GM18505 (cell line): ENCODE data around the gene CTDSP2.

ENCODE experiments used
- ATAC-seq: cut with Tn5 transposase; IDR thresholded peaks from one replicate; pipeline ENCODE4 v1.9.1; 2021; ENCODE audit not compliant: unreplicated experiment
- POLR2A ChIP-seq: IDR thresholded peaks from 4 replicates; pipeline ENCODE4 v1.6.1; 2011; ENCODE audit warnings: borderline replicate concordance; ENCODE audit not compliant: insufficient read depth, insufficient read length; ENCODE audit errors: extremely low read depth

Gene CTDSP2

GRCh38 chr12:57816855-57817151 is 29.7 kb downstream of the CTDSP2 start:
- TF ChIP-seq POLR2A: no peak
- ATAC-seq: no peak

GRCh38 chr12:57816001-57816854 is 30.3 kb downstream of the CTDSP2 start:
- ATAC-seq: no peak
- no peak for TF ChIP-seq POLR2A

- ATAC-seq: no peak
- TF ChIP-seq POLR2A: no peak
Measured at GRCh38 chr12:57815177-57816000, 31.1 kb downstream of the CTDSP2 start.

- no peak for TF ChIP-seq POLR2A
- ATAC-seq: no peak
Measured at GRCh38 chr12:57813971-57814772, 32.4 kb downstream of the CTDSP2 start.

- TF ChIP-seq POLR2A: no peak
- ATAC-seq: no peak
Measured at GRCh38 chr12:57813111-57813970, 33.2 kb downstream of the CTDSP2 start.

- no peak for TF ChIP-seq POLR2A
- no peak for ATAC-seq
Measured at GRCh38 chr12:57811028-57811755, 35.3 kb downstream of the CTDSP2 start.

GRCh38 chr12:57810450-57810849 is 36.1 kb downstream of the CTDSP2 start:
- no peak for TF ChIP-seq POLR2A

DNA sequence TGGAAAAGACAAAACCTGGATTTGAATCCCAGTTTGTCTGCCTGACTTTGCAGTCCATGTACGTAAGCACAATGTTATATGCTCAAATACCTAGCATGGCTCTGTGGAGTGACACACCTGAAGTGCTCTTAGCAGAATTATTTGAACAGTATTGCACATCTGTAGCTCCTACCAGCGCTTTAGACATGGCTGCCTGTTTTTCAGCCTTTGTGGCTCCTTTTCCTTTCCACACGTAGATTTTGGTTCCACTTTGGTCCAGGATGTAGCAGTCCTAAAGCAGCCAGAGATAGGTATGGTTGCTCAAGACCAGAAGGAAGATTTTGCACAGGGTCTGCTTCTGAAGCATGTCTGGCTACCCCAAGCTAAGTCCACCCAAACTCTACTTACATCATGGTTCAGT is 37.1 kb downstream of the CTDSP2 start:
- TF ChIP-seq POLR2A: no peak
- no peak for ATAC-seq

More at GRCh38 chr12:57810450-57810849, 36.1 kb downstream of the CTDSP2 start:
- no peak for ATAC-seq

- no peak for ATAC-seq
- no peak for TF ChIP-seq POLR2A
Measured at GRCh38 chr12:57808351-57808750, 38.2 kb downstream of the CTDSP2 start.

DNA sequence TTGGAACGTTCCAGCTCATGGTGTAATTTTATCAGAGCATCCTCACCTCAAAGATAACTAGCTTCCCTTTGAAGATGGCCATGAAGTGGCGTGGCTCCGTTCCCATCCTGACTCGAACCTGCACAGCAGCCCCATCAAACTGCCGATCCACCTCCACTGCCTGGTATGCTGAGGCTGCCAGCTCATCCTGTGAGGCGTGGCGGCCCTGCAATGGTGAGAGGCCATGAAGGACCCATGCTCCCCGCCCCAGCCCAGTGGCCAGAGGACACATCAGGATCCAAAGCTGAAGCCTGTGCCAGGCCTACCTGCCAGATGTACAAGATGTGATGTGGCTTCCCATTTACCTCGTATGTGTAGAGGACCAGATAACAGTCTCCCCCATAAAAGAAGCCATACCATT is 39.2 kb downstream of the CTDSP2 start:
- no peak for ATAC-seq
- no peak for TF ChIP-seq POLR2A

- no peak for TF ChIP-seq POLR2A
- no peak for ATAC-seq
Measured at GRCh38 chr12:57806677-57807076, 39.9 kb downstream of the CTDSP2 start.
